ENCODE results near the gene RALGPS1.

Gene RALGPS1

GRCh38 chr9:127244609-127245601 lies 330.3 kb downstream of the RALGPS1 start:
- DNase-seq, result peak; percentile 95

- DNase-seq, result no peak
Observed at GRCh38 chr9:127245637-127246164, 331.1 kb downstream of the RALGPS1 start.

GRCh38 chr9:127248241-127248640 lies 333.7 kb downstream of the RALGPS1 start:
- no peak for DNase-seq

- DNase-seq, result no peak
Observed at GRCh38 chr9:127249877-127250276, 335.3 kb downstream of the RALGPS1 start.

GRCh38 chr9:127250896-127251391 lies 336.4 kb downstream of the RALGPS1 start:
- no peak for DNase-seq

- DNase-seq, result no peak
Observed at GRCh38 chr9:127252410-127253318, 338.1 kb downstream of the RALGPS1 start.

- no peak for DNase-seq
Observed at GRCh38 chr9:127253446-127253845, 338.9 kb downstream of the RALGPS1 start.

- no peak for DNase-seq
Observed at GRCh38 chr9:127255692-127256091, 341.1 kb downstream of the RALGPS1 start.

- DNase-seq, result no peak
Observed at GRCh38 chr9:127256324-127256723, 341.7 kb downstream of the RALGPS1 start.

GRCh38 chr9:127258606-127259471 lies 344.3 kb downstream of the RALGPS1 start:
- DNase-seq, result no peak

- DNase-seq, result no peak
Observed at GRCh38 chr9:127262602-127263001, 348.0 kb downstream of the RALGPS1 start.

GRCh38 chr9:127263237-127263636 lies 348.7 kb downstream of the RALGPS1 start:
- DNase-seq, result no peak

GRCh38 chr9:127263664-127264063 lies 349.1 kb downstream of the RALGPS1 start:
- DNase-seq, result no peak

- no peak for DNase-seq
Observed at GRCh38 chr9:127264462-127265219, 350.1 kb downstream of the RALGPS1 start, which contains the start of gene GARNL3. Gene GARNL3, plus strand, starts transcription at chr9:127264774. Its CDS starts 104 bp downstream, at chr9:127264878.

GRCh38 chr9:127267793-127268525 lies 353.4 kb downstream of the RALGPS1 start:
- no peak for DNase-seq

- no peak for DNase-seq
Observed at GRCh38 chr9:127269449-127269848, 354.9 kb downstream of the RALGPS1 start.
